NK-92 (cell line): Measurements from ENCODE around the gene ZNF708.
"Not testable (repeated sequence)": the region's sequence is repeated elsewhere in the genome, so short reads cannot be mapped to it uniquely, and the experiment has no call there.

Experiments used
- DNase-seq: peaks from one replicate; lab custom pipeline; 2025; ENCODE audit not compliant: unreplicated experiment; lab: John Stamatoyannopoulos, UW

The ZNF708 gene

GRCh38 chr19:21328885-21329605 is at the start of gene ZNF708:
TSS of gene ZNF708 (minus strand) at chr19:21329410. CDS start at chr19:21329212, 198 bp downstream.
- DNase-seq = no peak

- no peak for DNase-seq
Measured at GRCh38 chr19:21362291-21362690, 33.1 kb upstream of the ZNF708 start.

- DNase-seq = no peak
Measured at GRCh38 chr19:21358768-21359451, 29.7 kb upstream of the ZNF708 start, which contains the start of gene ZNF738. TSS of gene ZNF738 (plus strand) at chr19:21359000. CDS start at chr19:21359141, 141 bp downstream.

- no peak for DNase-seq
Measured at GRCh38 chr19:21352830-21353229, 23.6 kb upstream of the ZNF708 start.

GRCh38 chr19:21344841-21345240 is 15.6 kb upstream of the ZNF708 start:
- DNase-seq = not testable (repeated sequence)

- DNase-seq = no peak
Measured at GRCh38 chr19:21335721-21336120, 6.5 kb upstream of the ZNF708 start.

- DNase-seq = no peak
Measured at GRCh38 chr19:21328406-21328805, 804 bp downstream of the ZNF708 start.

- DNase-seq = no peak
Measured at GRCh38 chr19:21326169-21326568, 3.0 kb downstream of the ZNF708 start.

GRCh38 chr19:21323000-21323399 is 6.2 kb downstream of the ZNF708 start:
- DNase-seq = no peak

- no peak for DNase-seq
Measured at GRCh38 chr19:21322528-21322927, 6.7 kb downstream of the ZNF708 start.

GRCh38 chr19:21321996-21322395 is 7.2 kb downstream of the ZNF708 start:
- no peak for DNase-seq

GRCh38 chr19:21321134-21321533 is 8.1 kb downstream of the ZNF708 start:
- DNase-seq = no peak

- no peak for DNase-seq
Measured at GRCh38 chr19:21317821-21318220, 11.4 kb downstream of the ZNF708 start.

GRCh38 chr19:21314676-21315075 is 14.5 kb downstream of the ZNF708 start:
- no peak for DNase-seq

GRCh38 chr19:21312807-21313206 is 16.4 kb downstream of the ZNF708 start:
- DNase-seq = not testable (repeated sequence)

GRCh38 chr19:21308773-21309172 is 20.4 kb downstream of the ZNF708 start:
- DNase-seq = no peak

GRCh38 chr19:21306881-21307479 is 22.2 kb downstream of the ZNF708 start:
- DNase-seq = not testable (repeated sequence)

- not testable (repeated sequence) for DNase-seq
Measured at GRCh38 chr19:21293768-21294167, 35.4 kb downstream of the ZNF708 start.

- no peak for DNase-seq
Measured at GRCh38 chr19:21269813-21270212, 59.4 kb downstream of the ZNF708 start.

- DNase-seq = no peak
Measured at GRCh38 chr19:21264891-21265290, 64.3 kb downstream of the ZNF708 start.

- no peak for DNase-seq
Measured at GRCh38 chr19:21264416-21264815, 64.8 kb downstream of the ZNF708 start.

- DNase-seq = not testable (repeated sequence)
Measured at GRCh38 chr19:21260848-21261381, 68.3 kb downstream of the ZNF708 start.
